ENCODE measurements around the gene ALKBH4.
A peak's percentile ranks its signal among the peaks of the same experiment; 100 is the strongest.

The ALKBH4 gene

GRCh38 chr7:102444961-102445673, 19.5 kb downstream of the ALKBH4 start:
- TF ChIP-seq EZH2phosphoT487 (IDR thresholded peaks at IDR 0.05; ENCODE audit: low read length) = no peak
- TF ChIP-seq EZH2 (optimal IDR thresholded peaks at IDR 0.05; ENCODE audit: low read depth, low read length) = no peak
- no peak for TF ChIP-seq CTCF (IDR thresholded peaks at IDR 0.05; ENCODE audit: low read length)
- peak overlapping the region; percentile 72 for H3K4me3 ChIP-seq (ENCODE audit: low read length)
- H3K79me2 ChIP-seq (ENCODE audit: low read length) = peaks cover 48% of the 10 kb centered on the region
- H2AFZ ChIP-seq (ENCODE audit: low read length) = peak overlapping the region; percentile 44; the same call in 1 of the 2 replicates
- peak overlapping the region; percentile 89 for H3K9ac ChIP-seq (ENCODE audit: low read length)
- H3K4me2 ChIP-seq (ENCODE audit: low read depth, low read length) = peak overlapping the region; percentile 74
- no peaks in the 10 kb centered on the region; the same call in 1 of the 2 replicates for H3K36me3 ChIP-seq (replicated peaks; ENCODE audit: insufficient read depth, low read length)
- H3K27ac ChIP-seq (ENCODE audit: low read length) = peak overlapping the region; percentile 99
- no peaks in the 10 kb centered on the region for H3K9me2 ChIP-seq (replicated peaks; ENCODE audit: insufficient read depth, low read length)
- H3K4me1 ChIP-seq (ENCODE audit: low read length) = peaks cover 52% of the 10 kb centered on the region
- no peaks in the 10 kb centered on the region for H3K27me3 ChIP-seq (replicated peaks; ENCODE audit: insufficient read depth, low read length)
- H3F3A ChIP-seq (ENCODE audit: insufficient read depth, low read length) = peaks cover 58% of the 10 kb centered on the region
- DNase-seq = peak; percentile 94
- H4K20me1 ChIP-seq (ENCODE audit: insufficient read depth, low read length) = no peaks in the 10 kb centered on the region
- no peaks in the 10 kb centered on the region for H3K9me3 ChIP-seq (replicated peaks; ENCODE audit: insufficient read depth, low read length)

GRCh38 chr7:102439963-102440795, 24.5 kb downstream of the ALKBH4 start:
- Histone ChIP-seq H3K9ac (ENCODE audit: low read length) (peak overlapping the region; percentile 46; the same call in 1 of the 2 replicates), H3K4me1 (ENCODE audit: low read length) (peaks cover 52% of the 10 kb centered on the region), H3K9me3 (replicated peaks; ENCODE audit: insufficient read depth, low read length) (no peaks in the 10 kb centered on the region), H3K27me3 (replicated peaks; ENCODE audit: insufficient read depth, low read length) (no peaks in the 10 kb centered on the region), H2AFZ (ENCODE audit: low read length) (no peak overlapping the region), H3K27ac (ENCODE audit: low read length) (peak overlapping the region; percentile 98; the same call in 1 of the 2 replicates), H4K20me1 (ENCODE audit: insufficient read depth, low read length) (no peaks in the 10 kb centered on the region), H3K4me2 (ENCODE audit: low read depth, low read length) (peak overlapping the region; percentile 42; the same call in 1 of the 2 replicates), H3K4me3 (ENCODE audit: low read length) (no peak overlapping the region), H3K36me3 (replicated peaks; ENCODE audit: insufficient read depth, low read length) (0 out of 2 replicates have a peak, but pooled peaks cover 4% of the 10 kb centered on the region), H3K9me2 (replicated peaks; ENCODE audit: insufficient read depth, low read length) (no peaks in the 10 kb centered on the region), H3K79me2 (ENCODE audit: low read length) (peaks cover 59% of the 10 kb centered on the region), H3F3A (ENCODE audit: insufficient read depth, low read length) (peaks cover 67% of the 10 kb centered on the region)
- no peak for DNase-seq
- TF ChIP-seq CTCF (IDR thresholded peaks at IDR 0.05; ENCODE audit: low read length) = no peak
- TF ChIP-seq EZH2 (optimal IDR thresholded peaks at IDR 0.05; ENCODE audit: low read depth, low read length) = no peak
- no peak for TF ChIP-seq EZH2phosphoT487 (IDR thresholded peaks at IDR 0.05; ENCODE audit: low read length)

GRCh38 chr7:102436118-102436517, 28.5 kb downstream of the ALKBH4 start:
- Histone ChIP-seq H3K9ac (ENCODE audit: low read length) (no peak overlapping the region), H3K4me3 (ENCODE audit: low read length) (no peak overlapping the region), H3K79me2 (ENCODE audit: low read length) (peaks cover 68% of the 10 kb centered on the region), H3K36me3 (replicated peaks; ENCODE audit: insufficient read depth, low read length) (0 out of 2 replicates have a peak, but pooled peaks cover 4% of the 10 kb centered on the region), H3K27me3 (replicated peaks; ENCODE audit: insufficient read depth, low read length) (no peaks in the 10 kb centered on the region), H3K27ac (ENCODE audit: low read length) (no peak overlapping the region), H3K4me2 (ENCODE audit: low read depth, low read length) (no peak overlapping the region), H4K20me1 (ENCODE audit: insufficient read depth, low read length) (no peaks in the 10 kb centered on the region), H3K9me2 (replicated peaks; ENCODE audit: insufficient read depth, low read length) (no peaks in the 10 kb centered on the region), H3K9me3 (replicated peaks; ENCODE audit: insufficient read depth, low read length) (no peaks in the 10 kb centered on the region), H3K4me1 (ENCODE audit: low read length) (peaks cover 52% of the 10 kb centered on the region), H3F3A (ENCODE audit: insufficient read depth, low read length) (peaks cover 44% of the 10 kb centered on the region), H2AFZ (ENCODE audit: low read length) (no peak overlapping the region)
- DNase-seq = no peak
- TF ChIP-seq EZH2phosphoT487 (IDR thresholded peaks at IDR 0.05; ENCODE audit: low read length) (no peak), CTCF (IDR thresholded peaks at IDR 0.05; ENCODE audit: low read length) (no peak), EZH2 (optimal IDR thresholded peaks at IDR 0.05; ENCODE audit: low read depth, low read length) (no peak)

All from MM.1S (cell line).